ENCODE results near the gene RAPH1.

Gene RAPH1

GRCh38 chr2:203535078-203535783, at the start of gene RAPH1:
Gene RAPH1 (minus strand): TSS chr2:203535301. CDS start chr2:203495353, 39,948 bp downstream.
- DNase-seq, result peak; percentile 21 to 32 (median 24)

- no peak for DNase-seq
These were observed 49.7 kb upstream of the RAPH1 start for GRCh38 chr2:203584784-203585183.

GRCh38 chr2:203583701-203584100, 48.6 kb upstream of the RAPH1 start:
- no peak for DNase-seq

GRCh38 chr2:203583084-203583695, 48.1 kb upstream of the RAPH1 start:
- no peak for DNase-seq

GRCh38 chr2:203582468-203582867, 47.4 kb upstream of the RAPH1 start:
- DNase-seq, result no peak

GRCh38 chr2:203580844-203581243, 45.7 kb upstream of the RAPH1 start:
- no peak for DNase-seq

- no peak for DNase-seq
These were observed 44.6 kb upstream of the RAPH1 start for GRCh38 chr2:203579730-203580129.

GRCh38 chr2:203578759-203579643, 43.9 kb upstream of the RAPH1 start:
- DNase-seq, result no peak

GRCh38 chr2:203574824-203575223, 39.7 kb upstream of the RAPH1 start:
- DNase-seq, result no peak

GRCh38 chr2:203572316-203572715, 37.2 kb upstream of the RAPH1 start:
- no peak for DNase-seq

GRCh38 chr2:203569677-203570316, 34.7 kb upstream of the RAPH1 start:
- no peak for DNase-seq

- DNase-seq, result no peak
These were observed 32.6 kb upstream of the RAPH1 start for GRCh38 chr2:203567691-203568090.

- no peak for DNase-seq
These were observed 31.1 kb upstream of the RAPH1 start for GRCh38 chr2:203566161-203566560.

GRCh38 chr2:203565076-203565475, 30.0 kb upstream of the RAPH1 start:
- DNase-seq, result no peak

- no peak for DNase-seq
These were observed 27.2 kb upstream of the RAPH1 start for GRCh38 chr2:203562268-203562667.

- DNase-seq, result no peak
These were observed 24.5 kb upstream of the RAPH1 start for GRCh38 chr2:203559641-203560040.

GRCh38 chr2:203553784-203554183, 18.7 kb upstream of the RAPH1 start:
- DNase-seq, result no peak

GRCh38 chr2:203551778-203552177, 16.7 kb upstream of the RAPH1 start:
- no peak for DNase-seq

GRCh38 chr2:203550266-203550665, 15.2 kb upstream of the RAPH1 start:
- no peak for DNase-seq

GRCh38 chr2:203549406-203549805, 14.3 kb upstream of the RAPH1 start:
- DNase-seq, result no peak

- no peak for DNase-seq
These were observed 13.8 kb upstream of the RAPH1 start for GRCh38 chr2:203548887-203549286.

GRCh38 chr2:203547356-203547755, 12.3 kb upstream of the RAPH1 start:
- DNase-seq, result no peak

- no peak for DNase-seq
These were observed 9.3 kb upstream of the RAPH1 start for GRCh38 chr2:203544402-203544801.

Measured in activated CD4-positive, CD25-positive, alpha-beta regulatory T cell (primary cell).